Thyroid gland (tissue), 4 donors: ENCODE data around the gene FAR1.

Source experiments
- POLR2A ChIP-seq, 2 donors: fragments of 450-650 bp; IDR thresholded peaks; one replicate each; pipeline ENCODE4 v1.6.1; 2017; ENCODE audit warnings: antibody characterized with exemption in 2 of 2, mild to moderate bottlenecking in 2 of 2, moderate library complexity in 1 of 2
- TF ChIP-seq, protein P1 (sequence below), 6 experiments: fragments of 200-600 bp in 3 of 6; fragments of 450-650 bp in 3 of 6; sonication (generic) in 3 of 6; IDR thresholded peaks; one replicate each; pipeline ENCODE4 v1.5.1; 2016 to 2019; ENCODE audit warnings: antibody characterized with exemption in 6 of 6, mild to moderate bottlenecking in 2 of 6, inconsistent platforms in 1 of 6, moderate library complexity in 1 of 6

DNA sequence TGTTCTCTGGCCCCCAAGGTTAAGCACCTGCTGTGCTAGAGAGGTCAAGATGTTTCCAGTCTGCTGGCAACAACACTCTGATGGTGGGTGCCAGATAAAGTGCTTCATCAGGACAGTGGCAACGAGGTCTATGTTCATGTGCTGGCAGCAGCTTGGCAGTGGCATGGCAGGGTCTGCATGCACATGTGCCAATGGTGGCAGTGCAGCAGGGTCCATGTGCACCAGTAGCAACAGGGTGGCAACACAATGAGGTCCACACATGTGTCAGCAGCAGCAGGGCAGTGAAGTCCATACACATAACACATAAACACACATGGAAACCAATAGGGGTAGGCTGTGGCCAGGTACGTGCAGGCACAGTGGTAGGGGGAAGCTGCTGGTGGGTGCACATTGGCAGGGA lies 48.4 kb upstream of the FAR1 start:
- TF ChIP-seq, protein P1, sequence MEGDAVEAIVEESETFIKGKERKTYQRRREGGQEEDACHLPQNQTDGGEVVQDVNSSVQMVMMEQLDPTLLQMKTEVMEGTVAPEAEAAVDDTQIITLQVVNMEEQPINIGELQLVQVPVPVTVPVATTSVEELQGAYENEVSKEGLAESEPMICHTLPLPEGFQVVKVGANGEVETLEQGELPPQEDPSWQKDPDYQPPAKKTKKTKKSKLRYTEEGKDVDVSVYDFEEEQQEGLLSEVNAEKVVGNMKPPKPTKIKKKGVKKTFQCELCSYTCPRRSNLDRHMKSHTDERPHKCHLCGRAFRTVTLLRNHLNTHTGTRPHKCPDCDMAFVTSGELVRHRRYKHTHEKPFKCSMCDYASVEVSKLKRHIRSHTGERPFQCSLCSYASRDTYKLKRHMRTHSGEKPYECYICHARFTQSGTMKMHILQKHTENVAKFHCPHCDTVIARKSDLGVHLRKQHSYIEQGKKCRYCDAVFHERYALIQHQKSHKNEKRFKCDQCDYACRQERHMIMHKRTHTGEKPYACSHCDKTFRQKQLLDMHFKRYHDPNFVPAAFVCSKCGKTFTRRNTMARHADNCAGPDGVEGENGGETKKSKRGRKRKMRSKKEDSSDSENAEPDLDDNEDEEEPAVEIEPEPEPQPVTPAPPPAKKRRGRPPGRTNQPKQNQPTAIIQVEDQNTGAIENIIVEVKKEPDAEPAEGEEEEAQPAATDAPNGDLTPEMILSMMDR (IDR thresholded peaks at IDR 0.05), result no peak
- no peak for TF ChIP-seq POLR2A (IDR thresholded peaks at IDR 0.05)
